HG03025 (cell line): ENCODE data around the gene FAM89B.

Source experiments
- ATAC-seq: cut with Tn5 transposase; IDR thresholded peaks from one replicate; pipeline ENCODE4 v1.9.1; 2021; ENCODE audit warnings: mild to moderate bottlenecking, moderate library complexity; ENCODE audit not compliant: unreplicated experiment, low FRiP score

The FAM89B gene

GRCh38 chr11:65586676-65587075 is 14.3 kb downstream of the FAM89B start:
- ATAC-seq = no peak

DNA sequence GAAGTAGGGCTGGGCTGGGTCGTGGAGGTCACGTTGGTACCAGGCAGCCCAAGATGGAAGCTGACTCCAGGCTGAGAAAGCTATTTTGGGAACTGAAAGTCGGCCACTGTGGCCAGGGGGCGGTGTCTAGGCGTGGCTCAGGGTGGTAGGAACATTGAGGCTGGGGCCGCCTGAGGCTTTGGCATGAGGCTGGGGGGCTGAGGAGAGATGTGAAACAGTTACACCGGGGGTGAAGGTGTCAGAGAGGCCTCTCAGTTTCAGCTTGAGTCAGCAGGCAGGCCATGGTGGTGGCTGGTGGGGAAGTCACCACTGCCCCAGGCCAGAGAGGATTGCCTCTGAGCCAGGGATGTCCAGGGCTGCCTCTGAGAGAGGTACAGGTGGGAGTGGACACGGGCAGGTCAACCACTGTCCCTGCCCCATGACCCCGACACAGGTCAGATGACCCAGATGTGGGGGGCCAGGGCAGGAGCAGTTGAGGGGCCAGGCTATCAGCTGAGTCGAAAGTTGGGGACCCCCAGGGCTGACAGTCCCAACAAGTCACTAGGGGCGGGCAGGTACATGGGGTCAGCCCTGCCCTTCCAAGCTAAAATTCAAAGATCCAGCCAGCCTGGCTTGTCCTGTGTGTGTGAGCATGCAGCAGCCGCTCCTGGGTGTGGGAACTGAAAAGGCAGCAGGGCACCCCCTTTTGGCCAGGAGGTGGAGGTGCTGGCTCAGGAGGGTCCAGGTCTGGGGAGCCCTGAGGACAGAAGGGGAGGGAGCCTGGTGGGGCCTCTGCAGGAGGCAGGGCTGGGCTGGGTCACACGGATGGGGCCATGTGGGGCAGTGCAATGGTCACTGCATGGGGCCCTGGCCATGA is 16.1 kb downstream of the FAM89B start:
- peak; percentile 67 for ATAC-seq

DNA sequence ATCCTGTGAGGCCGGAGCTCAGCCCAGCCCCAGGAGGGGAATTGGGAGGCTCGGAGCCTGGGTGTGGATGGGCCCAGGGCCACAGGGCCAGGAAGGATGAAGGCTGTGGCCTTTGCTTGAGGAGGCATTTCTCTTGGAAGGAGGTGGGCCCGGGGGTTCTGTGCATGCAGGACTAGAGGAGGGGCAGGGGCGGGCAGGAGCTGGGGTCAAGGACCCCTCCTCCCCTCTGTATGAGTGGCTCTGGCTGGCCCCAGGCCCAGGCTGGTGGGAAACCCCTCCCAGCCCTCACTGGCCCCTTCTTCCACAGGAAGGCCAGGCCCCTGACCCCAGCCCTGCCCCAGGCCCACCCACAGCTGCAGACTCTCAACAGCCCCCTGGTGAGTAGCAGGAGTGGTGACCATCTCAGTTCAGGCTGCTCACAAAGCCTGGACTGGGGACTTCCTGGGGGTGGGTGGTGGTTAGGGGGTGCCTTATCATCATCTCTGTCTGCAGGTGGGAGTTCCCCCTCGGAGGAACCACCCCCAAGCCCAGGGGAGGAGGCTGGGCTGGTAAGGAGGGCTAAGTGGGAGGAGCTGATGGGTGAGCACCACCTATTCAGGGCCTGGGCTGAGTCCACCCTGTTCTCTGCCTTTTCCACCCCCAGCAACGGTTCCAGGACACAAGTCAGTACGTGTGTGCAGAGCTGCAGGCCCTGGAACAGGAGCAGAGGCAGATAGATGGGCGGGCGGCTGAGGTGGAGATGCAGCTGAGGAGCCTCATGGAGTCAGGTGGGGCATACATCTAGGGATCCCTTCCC is 17.3 kb downstream of the FAM89B start:
- ATAC-seq = no peak

- ATAC-seq = no peak
Measured at GRCh38 chr11:65590240-65590738, 18.0 kb downstream of the FAM89B start.

- ATAC-seq = no peak
Measured at GRCh38 chr11:65591939-65592857, 19.9 kb downstream of the FAM89B start.

- no peak for ATAC-seq
Measured at GRCh38 chr11:65592858-65593517, 20.6 kb downstream of the FAM89B start.

DNA sequence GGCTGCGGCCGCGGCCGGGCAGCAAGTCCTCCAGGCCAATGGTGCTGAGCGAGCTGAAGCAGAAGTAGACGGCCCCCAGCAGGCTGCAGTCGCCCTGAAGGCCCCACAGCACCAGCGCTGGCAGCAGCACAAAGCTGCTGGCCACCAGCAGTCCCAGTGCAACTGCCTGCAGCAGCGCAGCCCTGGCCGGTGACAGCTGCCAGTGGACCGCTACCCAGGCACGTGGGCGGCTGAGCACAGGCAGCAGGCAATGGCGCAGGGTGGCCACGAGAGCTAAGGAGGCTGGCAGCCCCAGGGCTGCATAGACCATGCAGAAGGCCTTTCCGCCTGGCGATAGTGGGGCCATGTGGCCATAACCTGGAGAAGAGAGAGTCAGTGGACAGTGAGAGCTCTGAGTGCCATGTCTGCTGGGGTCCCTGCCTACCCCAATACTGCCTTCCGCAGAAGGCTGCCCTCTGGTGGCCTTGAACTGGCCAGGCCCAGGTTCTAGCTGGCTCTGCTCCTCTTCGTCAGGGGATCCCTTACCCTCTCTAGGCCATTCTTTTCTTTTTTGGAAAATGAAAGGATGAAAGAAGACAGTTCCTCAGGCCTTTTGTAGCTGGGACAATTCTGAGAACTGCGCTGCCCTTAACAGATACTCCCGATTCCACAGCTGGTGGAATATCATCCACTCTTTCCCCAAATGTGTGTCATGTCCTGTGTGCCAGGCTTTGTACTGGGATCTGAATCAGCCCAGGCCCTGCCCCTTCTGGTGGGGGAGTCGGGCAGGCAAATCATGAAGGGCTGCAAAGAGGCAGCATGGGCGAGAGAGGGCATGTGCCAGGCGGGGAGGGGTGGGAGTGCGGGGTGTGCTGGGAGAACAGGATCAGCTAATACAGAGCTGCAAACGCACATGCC is 21.4 kb downstream of the FAM89B start:
- no peak for ATAC-seq

- ATAC-seq = no peak
Measured at GRCh38 chr11:65595131-65595530, 22.8 kb downstream of the FAM89B start.

DNA sequence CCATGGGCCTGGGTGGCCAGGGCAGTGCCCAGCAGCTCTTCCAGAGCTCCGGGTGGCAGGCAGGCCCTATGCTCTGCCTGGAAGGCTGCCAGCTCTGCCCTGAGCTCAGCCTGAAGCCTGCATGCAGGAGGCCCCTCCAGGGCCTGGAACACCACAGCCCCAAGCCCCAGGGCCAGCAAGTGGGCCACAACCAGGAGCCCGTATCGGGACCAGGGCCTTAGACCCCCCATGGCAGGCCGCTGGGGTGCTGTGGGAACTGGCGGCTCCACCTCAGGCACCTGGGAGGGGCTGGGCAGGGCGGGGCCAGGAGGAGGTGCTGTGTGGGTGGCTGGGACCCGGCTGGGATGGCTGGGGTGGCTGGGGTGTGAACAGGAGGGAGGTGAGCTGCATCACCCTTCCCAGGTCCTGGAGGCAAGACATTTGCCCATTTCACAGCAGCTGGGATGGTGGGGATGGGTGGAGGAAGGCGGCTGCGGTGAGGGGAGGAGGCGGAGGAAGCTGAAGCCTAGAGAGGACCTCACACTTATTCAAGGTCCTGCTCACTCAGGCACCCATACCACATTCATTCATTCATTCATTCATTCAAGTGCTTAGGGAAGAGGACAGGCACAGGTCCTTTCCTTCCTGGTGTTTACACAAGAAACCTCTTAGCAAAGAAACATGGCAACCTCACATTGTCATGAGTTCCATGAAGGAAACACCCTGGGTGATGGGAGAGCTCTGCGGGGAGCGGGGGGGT is 23.4 kb downstream of the FAM89B start, which contains the start of gene KCNK7:
Gene KCNK7 (minus strand): TSS at position 258 of the 739 bp plus-strand sequence. CDS start 28 bp downstream, at position 230.
- ATAC-seq = no peak

DNA sequence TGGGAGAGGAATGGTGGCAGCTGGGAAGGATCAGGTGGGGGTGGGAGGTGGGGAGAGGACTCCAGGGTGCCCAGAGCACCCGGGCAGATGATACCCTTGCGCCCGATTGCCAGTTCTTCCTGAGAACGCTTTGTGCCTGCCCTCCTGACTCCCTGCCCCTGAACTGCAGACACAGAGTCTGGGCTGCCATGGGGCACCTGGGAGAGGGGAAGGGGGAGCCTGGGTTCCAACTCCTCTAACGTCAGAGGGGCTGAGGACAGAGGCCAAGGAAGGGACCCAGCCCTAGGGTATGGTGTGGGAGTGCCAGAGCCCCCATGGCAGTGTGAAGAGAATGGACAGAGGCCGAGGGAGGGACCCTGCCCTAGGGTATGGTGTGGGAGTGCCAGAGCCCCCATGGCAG is 24.2 kb downstream of the FAM89B start:
- ATAC-seq = no peak

DNA sequence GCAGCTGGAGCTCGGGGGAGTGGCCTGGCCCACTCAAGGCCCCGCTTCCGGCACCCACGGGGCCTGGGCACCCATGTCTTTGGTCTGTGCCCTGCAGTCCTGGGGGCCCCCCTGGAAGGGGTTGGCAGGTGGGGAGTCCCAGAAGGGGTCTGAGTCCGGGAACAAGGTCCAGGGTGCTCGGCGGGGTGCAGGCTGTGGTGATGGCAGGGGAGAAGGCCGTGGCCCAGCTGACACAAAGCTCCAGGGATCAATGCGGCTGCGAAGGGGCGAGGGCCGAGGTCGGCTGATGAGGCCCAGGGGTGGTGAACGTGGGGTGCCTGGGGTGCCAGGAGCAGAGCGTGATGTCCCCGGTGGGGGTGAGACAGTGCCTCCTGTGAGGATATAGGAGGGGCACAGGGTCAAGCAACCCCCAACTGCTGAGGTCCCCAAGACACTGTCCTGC is 25.9 kb downstream of the FAM89B start:
- no peak for ATAC-seq

- no peak for ATAC-seq
Measured at GRCh38 chr11:65599216-65599954, 27.0 kb downstream of the FAM89B start.

DNA sequence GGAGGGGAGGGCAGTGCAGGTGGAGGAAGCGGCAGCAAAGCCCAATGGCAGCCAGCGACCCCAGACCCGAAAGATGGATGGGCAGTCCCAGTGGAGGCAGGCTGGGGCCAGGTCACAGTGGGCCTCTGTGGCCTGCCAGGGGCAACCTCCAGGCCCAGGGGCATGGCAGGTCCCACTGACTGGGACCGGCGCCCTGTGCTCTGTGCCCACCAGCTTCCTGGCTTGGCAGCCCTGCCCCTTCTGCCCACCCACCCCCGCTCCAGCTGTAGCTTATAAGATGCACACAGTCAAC is 27.6 kb downstream of the FAM89B start:
- no peak for ATAC-seq

DNA sequence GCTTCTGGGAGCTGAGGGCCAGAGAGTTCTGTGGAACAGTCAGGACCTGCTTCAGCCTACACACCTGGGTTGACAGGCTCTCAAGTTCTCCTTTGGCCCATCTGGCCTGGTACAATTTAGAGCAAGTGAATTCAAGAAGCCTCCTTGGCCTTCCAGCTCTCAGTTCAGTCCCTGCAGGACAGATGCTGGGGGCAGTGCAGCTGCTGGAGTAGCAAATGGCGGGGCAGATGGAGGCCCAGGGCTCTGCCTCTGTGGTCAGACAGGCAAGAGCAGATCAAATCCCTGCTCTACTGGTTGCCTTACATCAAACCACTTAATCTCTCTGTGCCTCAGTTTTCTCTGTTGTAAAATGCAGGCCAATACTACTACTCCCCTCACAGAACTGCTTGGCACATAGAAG is 31.9 kb downstream of the FAM89B start:
- ATAC-seq = no peak

DNA sequence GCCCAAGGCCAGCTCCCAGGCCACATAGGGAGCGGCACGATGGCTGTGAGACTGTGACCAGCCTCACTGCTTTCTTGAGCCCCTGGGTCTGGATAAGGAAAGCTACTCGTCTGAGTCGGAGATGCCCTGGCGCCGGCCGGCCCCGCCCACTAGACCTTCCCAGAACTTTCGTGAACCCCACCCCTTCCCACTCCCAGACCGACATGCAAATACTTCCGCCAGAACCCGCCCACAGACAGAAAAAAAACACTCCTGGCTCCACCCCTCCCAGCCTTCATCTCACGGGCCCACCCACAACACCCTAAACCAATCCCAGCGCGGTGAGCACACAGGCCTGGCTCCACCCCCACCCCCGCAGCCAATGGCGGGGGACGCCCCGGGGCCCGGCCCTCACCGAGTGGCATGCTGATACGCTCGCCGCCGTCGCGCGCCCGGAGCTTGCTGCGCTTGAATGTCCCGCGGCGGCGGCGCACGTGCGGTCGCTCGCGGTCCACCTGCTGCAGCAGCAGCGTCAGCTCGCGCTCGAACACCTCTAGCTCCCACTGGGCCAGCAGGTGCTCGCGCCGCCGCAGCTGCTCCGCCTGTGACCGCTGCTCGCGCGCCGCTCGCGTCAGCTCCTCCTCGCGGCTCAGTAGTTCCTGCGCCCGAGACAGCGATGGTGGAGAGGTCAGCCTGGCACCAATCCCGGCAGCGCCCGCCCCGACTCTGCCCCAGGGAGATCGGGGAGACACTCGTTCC is 34.7 kb downstream of the FAM89B start:
- ATAC-seq = no peak

- ATAC-seq = no peak
Measured at GRCh38 chr11:65607614-65608426, 35.5 kb downstream of the FAM89B start.
